Measurements from ENCODE around the gene WNT5B.

DNA sequence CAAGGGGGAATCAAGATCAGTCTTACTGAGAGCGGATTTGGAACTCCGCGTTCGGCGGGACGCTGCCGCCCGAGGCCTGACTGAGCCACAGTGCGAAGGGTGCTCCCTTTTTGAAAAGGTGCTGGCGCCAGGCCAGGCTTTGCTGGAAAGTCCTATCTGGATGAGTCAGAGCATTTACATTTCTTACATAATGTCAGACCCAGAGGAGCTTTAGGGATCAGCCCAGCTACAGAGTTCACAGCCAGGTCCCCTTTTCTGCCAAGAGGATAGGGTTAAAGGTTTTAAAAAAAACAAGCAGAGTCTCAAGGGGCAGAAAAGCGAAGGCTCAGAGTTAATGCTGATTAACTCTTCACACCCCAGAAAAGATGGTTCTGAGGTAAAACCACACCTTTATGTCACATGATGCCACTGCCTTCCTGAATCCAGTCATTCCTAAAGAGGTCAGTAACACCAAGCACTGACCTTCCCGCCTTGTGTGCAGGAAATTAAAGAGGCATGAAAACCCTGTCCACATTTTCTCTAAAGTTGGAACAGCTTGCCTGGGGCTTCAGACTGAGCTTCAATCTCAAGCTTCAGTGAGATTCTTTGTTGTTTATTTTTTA lies 22.9 kb upstream of the WNT5B start:
- TF ChIP-seq, protein P1, sequence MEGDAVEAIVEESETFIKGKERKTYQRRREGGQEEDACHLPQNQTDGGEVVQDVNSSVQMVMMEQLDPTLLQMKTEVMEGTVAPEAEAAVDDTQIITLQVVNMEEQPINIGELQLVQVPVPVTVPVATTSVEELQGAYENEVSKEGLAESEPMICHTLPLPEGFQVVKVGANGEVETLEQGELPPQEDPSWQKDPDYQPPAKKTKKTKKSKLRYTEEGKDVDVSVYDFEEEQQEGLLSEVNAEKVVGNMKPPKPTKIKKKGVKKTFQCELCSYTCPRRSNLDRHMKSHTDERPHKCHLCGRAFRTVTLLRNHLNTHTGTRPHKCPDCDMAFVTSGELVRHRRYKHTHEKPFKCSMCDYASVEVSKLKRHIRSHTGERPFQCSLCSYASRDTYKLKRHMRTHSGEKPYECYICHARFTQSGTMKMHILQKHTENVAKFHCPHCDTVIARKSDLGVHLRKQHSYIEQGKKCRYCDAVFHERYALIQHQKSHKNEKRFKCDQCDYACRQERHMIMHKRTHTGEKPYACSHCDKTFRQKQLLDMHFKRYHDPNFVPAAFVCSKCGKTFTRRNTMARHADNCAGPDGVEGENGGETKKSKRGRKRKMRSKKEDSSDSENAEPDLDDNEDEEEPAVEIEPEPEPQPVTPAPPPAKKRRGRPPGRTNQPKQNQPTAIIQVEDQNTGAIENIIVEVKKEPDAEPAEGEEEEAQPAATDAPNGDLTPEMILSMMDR (conservative IDR thresholded peaks at IDR 0.05), result no peak
- TF ChIP-seq EZH2 (IDR thresholded peaks at IDR 0.05; ENCODE audit: low read depth), result no peak
